Heart left ventricle (tissue), 13 donors: ENCODE results near the gene MPPED2.

Experiments
- POLR2A ChIP-seq, 2 donors: fragments of 450-650 bp; IDR thresholded peaks; one replicate each; pipeline ENCODE4 v1.6.1; 2017; ENCODE audit warnings: antibody characterized with exemption in 2 of 2, mild to moderate bottlenecking in 2 of 2, moderate library complexity in 2 of 2
- TF ChIP-seq, protein P1 (sequence below), 12 donors: fragments of 200-600 bp; sonication (generic) in 4 of 12; IDR thresholded peaks; one replicate each; pipeline versions ENCODE4 v1.5.0 to v1.8.0; 2018 to 2022; ENCODE audit warnings: antibody characterized with exemption in 12 of 12, mild to moderate bottlenecking in 5 of 12
- donor health status: ischemic (EF 13 %, LVEDD 7.1; RV severe dilation, severe dysfunction).
- donor health status: DM: no; HTN: yes; CAD: no.
- donor health status: DM: no; HTN: no; CAD: no.
- donor health status: ischemic (EF 25% LVEDD 6.9; RV normal size, moderate dysfunction).
- donor health status: ischemic (EF 25% LVEDD 5.7; RV mildly dilated, moderate dysfunction).
- donor health status: ischemic (EF 35%, LVEDD 5.7; RV mildly dilated, moderate dysfunction).
- donor health status: nonischemic (EF 11% LVEDD 7.7; RV severe dilation, severe dysfunction).
- donor health status: DM: yes; HTN: yes; CAD: no.
- donor health status: PGD.
- donor health status: ischemic (EF 29% LVEDD 5.4; RV normal size, mild dysfunction).
- donor health status: nonischemic (EF 23%, LVEDD 6.1; RV moderate dilation, normal function).

- no peak for TF ChIP-seq POLR2A (IDR thresholded peaks at IDR 0.05)
- TF ChIP-seq, protein P1, sequence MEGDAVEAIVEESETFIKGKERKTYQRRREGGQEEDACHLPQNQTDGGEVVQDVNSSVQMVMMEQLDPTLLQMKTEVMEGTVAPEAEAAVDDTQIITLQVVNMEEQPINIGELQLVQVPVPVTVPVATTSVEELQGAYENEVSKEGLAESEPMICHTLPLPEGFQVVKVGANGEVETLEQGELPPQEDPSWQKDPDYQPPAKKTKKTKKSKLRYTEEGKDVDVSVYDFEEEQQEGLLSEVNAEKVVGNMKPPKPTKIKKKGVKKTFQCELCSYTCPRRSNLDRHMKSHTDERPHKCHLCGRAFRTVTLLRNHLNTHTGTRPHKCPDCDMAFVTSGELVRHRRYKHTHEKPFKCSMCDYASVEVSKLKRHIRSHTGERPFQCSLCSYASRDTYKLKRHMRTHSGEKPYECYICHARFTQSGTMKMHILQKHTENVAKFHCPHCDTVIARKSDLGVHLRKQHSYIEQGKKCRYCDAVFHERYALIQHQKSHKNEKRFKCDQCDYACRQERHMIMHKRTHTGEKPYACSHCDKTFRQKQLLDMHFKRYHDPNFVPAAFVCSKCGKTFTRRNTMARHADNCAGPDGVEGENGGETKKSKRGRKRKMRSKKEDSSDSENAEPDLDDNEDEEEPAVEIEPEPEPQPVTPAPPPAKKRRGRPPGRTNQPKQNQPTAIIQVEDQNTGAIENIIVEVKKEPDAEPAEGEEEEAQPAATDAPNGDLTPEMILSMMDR (IDR thresholded peaks at IDR 0.05) = no peak
Measured at GRCh38 chr11:30414806-30415205, 171.3 kb downstream of the MPPED2 start.
